Activated gamma-delta T cell (primary cell): ENCODE data around the gene TBX3.

Experiments used
- DNase-seq: peaks from one replicate; lab custom pipeline; 2025; lab: John Stamatoyannopoulos, UW

TBX3 gene

GRCh38 chr12:114627393-114627792, 56.6 kb downstream of the TBX3 start:
- no peak for DNase-seq

- no peak for DNase-seq
Observed at GRCh38 chr12:114625294-114625851, 58.6 kb downstream of the TBX3 start.

- DNase-seq: no peak
Observed at GRCh38 chr12:114623737-114624136, 60.2 kb downstream of the TBX3 start.
